Skeletal muscle tissue (tissue), 4 donors: ENCODE results near the gene IL1RAPL1. TPM values are rescaled to one million over a fixed set of nuclear protein-coding genes. Genes with fewer than 3 reads are reported as not detected.

Source experiments
- H3K27ac ChIP-seq: one replicate; pipeline ENCODE4 v1.7.0; 2013; ENCODE audit warnings: mild to moderate bottlenecking, low read depth, low read length, inconsistent platforms
- H3K27me3 ChIP-seq, 3 donors: one replicate each; pipeline ENCODE4 v1.7.0; 2013; ENCODE audit warnings: low read length in 3 of 3; ENCODE audit not compliant: control insufficient read depth in 3 of 3, insufficient read depth in 3 of 3
- H3K36me3 ChIP-seq, 3 donors: one replicate each; pipeline ENCODE4 v1.7.0; 2013; ENCODE audit warnings: low read length in 3 of 3; ENCODE audit not compliant: control insufficient read depth in 3 of 3, insufficient read depth in 3 of 3
- H3K4me1 ChIP-seq, 3 donors: one replicate each; pipeline ENCODE4 v1.7.0; 2013; ENCODE audit warnings: low read length in 3 of 3, mild to moderate bottlenecking in 3 of 3; ENCODE audit not compliant: control insufficient read depth in 3 of 3, insufficient read depth in 3 of 3
- H3K4me3 ChIP-seq, 3 donors: one replicate each; pipeline ENCODE4 v1.7.0; 2013; ENCODE audit warnings: low read length in 3 of 3
- H3K9ac ChIP-seq, 3 donors: one replicate each; pipeline ENCODE4 v1.7.0; 2013; ENCODE audit warnings: low read length in 3 of 3, mild to moderate bottlenecking in 3 of 3, moderate library complexity in 2 of 3, low read depth in 1 of 3
- H3K9me3 ChIP-seq, 3 donors: one replicate each; pipeline ENCODE4 v1.7.0; 2013; ENCODE audit warnings: low read length in 3 of 3; ENCODE audit not compliant: control insufficient read depth in 3 of 3
- total RNA-seq: library from RNA; depleted of rRNA; stranded (reverse); fragments of >200 nt; gene quantifications from one replicate; pipeline ENCODE4 v1.2.3, GENCODE V29; 2014
- donor health status: Osteomylitis.

IL1RAPL1 gene
- total RNA-seq, 1 donor from 2014 or later, result 3.7 TPM

DNA sequence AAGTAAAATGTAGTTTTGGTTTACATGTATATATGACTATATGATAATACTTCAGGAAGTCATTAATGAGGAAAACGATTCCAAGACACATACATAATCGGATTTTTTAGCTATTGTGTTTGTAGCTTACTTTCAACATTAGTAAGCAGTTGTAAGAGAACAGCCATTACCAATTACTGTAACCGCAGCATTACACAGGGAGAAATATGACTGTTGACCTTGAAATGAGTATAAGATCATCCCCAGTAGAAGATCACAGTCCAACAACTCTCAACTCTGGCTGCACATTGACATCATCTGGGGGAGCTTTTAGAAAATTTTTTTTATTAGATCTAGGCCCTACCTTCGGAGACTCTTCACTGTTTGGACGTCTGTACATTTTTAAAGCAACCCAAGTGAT is 866.1 kb downstream of the IL1RAPL1 start:
- Histone ChIP-seq H3K27ac (no peak overlapping the region), H3K27me3 (no peaks in the 10 kb centered on the region), H3K4me1 (no peaks in the 10 kb centered on the region), H3K4me3 (no peak overlapping the region), H3K9ac (no peak overlapping the region), H3K36me3 (no peaks in the 10 kb centered on the region), H3K9me3 (no peaks in the 10 kb centered on the region)

DNA sequence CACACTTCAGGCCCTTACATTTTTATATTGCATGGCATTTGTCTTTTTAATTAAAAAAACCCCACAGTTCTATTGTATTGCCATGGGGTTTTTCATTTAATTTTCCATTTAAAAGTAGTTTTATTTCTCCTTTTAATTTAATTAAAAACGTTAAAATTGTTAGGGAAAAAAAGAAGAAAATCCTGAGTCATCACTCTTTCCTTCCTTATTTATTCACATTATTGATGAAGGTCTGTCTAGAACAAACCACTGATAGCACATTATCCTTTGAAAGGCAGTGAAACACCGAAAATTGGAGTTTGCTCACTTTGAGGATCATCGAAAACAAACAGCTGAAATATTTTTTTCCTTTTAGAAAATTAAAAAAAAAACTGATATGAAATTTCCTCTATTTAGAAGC is 868.5 kb downstream of the IL1RAPL1 start:
- Histone ChIP-seq H3K4me3 (no peak overlapping the region), H3K4me1 (no peaks in the 10 kb centered on the region), H3K36me3 (no peaks in the 10 kb centered on the region), H3K27me3 (no peaks in the 10 kb centered on the region), H3K9ac (no peak overlapping the region), H3K9me3 (no peaks in the 10 kb centered on the region), H3K27ac (no peak overlapping the region)

DNA sequence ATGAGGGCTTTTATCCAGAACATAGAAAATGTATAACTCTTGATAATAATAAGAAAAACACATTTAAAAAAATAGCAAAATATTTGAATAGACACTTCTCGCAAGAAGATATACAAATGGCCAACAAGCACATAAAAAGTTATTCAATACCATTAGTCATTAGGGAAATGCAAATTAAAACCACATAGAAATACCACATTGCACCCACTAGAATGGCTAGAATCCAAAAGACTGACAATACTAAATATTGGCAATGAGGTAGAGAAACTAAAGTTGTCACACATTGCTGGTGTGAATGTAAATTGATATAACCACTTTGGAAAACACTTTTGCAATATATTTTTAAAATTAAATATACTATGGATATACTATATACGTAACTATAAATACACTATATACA is 873.8 kb downstream of the IL1RAPL1 start:
- no peaks in the 10 kb centered on the region for H3K27me3 ChIP-seq
- H3K9ac ChIP-seq, result no peak overlapping the region
- H3K4me1 ChIP-seq, result no peaks in the 10 kb centered on the region
- no peaks in the 10 kb centered on the region for H3K36me3 ChIP-seq
- no peaks in the 10 kb centered on the region for H3K9me3 ChIP-seq
- H3K4me3 ChIP-seq, result no peak overlapping the region
- H3K27ac ChIP-seq, result no peak overlapping the region

DNA sequence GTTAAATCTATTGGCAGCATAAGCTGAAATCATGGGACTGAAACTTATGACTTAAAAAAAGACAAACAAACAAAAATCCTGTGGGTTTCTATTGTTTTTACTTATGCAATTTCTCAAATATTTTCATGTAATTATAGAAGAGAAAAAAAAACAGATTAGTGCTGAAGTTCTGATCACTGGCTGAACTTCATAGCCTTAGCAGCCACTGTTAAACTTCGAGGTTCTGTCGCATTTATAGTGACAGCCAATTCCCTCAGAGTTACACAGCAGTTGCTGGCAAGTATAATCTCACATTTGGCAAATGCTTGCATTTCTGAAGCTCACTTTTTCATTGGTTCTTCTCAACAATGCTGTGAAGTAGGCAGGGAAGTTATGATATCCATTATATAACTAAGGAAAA is 879.2 kb downstream of the IL1RAPL1 start:
- Histone ChIP-seq H3K36me3 (no peaks in the 10 kb centered on the region), H3K27ac (no peak overlapping the region), H3K4me1 (no peaks in the 10 kb centered on the region), H3K4me3 (no peak overlapping the region), H3K27me3 (no peaks in the 10 kb centered on the region), H3K9ac (no peak overlapping the region), H3K9me3 (no peaks in the 10 kb centered on the region)

- H3K9ac ChIP-seq, result no peak overlapping the region
- no peak overlapping the region for H3K27ac ChIP-seq
- H3K9me3 ChIP-seq, result no peaks in the 10 kb centered on the region
- H3K27me3 ChIP-seq, result no peaks in the 10 kb centered on the region
- no peaks in the 10 kb centered on the region for H3K4me1 ChIP-seq
- no peaks in the 10 kb centered on the region for H3K36me3 ChIP-seq
- no peak overlapping the region for H3K4me3 ChIP-seq
These were observed 881.8 kb downstream of the IL1RAPL1 start for GRCh38 chrX:29468911-29469494.

GRCh38 chrX:29470030-29470429 is 882.8 kb downstream of the IL1RAPL1 start:
- Histone ChIP-seq H3K27me3 (no peaks in the 10 kb centered on the region), H3K4me3 (no peak overlapping the region), H3K27ac (no peak overlapping the region), H3K9me3 (no peaks in the 10 kb centered on the region), H3K4me1 (no peaks in the 10 kb centered on the region), H3K36me3 (no peaks in the 10 kb centered on the region), H3K9ac (no peak overlapping the region)

DNA sequence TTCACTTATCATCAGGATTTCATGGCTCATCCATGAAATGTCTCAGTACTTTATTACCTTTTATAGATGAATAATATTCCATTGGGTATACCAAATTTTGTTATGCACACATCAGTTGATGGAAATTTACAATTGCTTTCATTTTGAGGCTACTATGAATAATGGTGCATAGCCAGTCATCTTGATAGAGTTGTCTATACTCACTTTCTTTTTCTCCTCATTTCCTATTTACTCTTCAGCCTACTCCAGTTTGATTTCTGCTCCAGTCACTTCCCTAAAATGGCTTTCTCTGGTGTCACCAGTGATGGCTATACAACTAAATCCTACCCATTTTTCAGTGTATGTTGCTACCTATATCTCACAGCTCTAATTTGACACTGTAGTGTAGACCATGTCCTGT is 884.6 kb downstream of the IL1RAPL1 start:
- Histone ChIP-seq H3K9me3 (no peaks in the 10 kb centered on the region), H3K27ac (no peak overlapping the region), H3K27me3 (no peaks in the 10 kb centered on the region), H3K9ac (no peak overlapping the region), H3K4me1 (no peaks in the 10 kb centered on the region), H3K4me3 (no peak overlapping the region), H3K36me3 (no peaks in the 10 kb centered on the region)

- no peak overlapping the region for H3K4me3 ChIP-seq
- H3K4me1 ChIP-seq, result no peaks in the 10 kb centered on the region
- no peaks in the 10 kb centered on the region for H3K36me3 ChIP-seq
- no peaks in the 10 kb centered on the region for H3K9me3 ChIP-seq
- no peak overlapping the region for H3K27ac ChIP-seq
- no peak overlapping the region for H3K9ac ChIP-seq
- no peaks in the 10 kb centered on the region for H3K27me3 ChIP-seq
These were observed 890.6 kb downstream of the IL1RAPL1 start for GRCh38 chrX:29477878-29478277.

DNA sequence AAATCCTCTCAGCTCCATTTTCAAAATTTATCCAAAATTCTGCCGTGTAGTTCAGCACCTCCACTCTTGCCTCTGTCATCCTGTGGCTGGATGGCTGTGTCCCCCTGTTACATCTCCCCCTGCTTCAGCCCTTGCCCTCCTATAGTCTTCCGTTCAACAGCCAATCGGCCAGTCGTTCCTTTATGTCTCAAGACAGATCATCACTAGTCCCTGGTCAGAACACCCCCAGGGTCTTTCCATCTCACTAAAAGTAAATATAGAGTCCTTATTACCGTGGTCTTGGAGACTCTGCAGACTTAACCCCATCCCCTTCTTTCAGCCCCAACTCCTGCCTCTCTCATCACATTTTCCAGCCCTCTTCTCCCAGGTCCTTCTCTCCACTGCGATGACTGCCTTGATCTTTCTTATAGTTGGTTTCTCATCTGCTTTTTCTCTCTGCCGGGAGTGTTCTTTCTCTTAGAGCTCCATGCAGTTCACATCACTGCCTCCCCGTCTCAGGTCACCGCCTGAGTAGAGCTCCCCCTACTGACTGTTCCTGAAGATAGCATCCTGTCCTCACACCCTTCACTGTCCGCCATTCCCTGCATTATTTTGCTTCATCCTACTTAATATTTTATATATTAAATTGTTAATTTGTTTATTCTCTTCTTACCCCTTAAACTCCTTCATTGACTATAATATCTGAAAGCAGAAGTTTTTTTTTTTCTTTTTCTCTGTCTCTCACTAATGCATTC is 891.3 kb downstream of the IL1RAPL1 start:
- H3K4me3 ChIP-seq, result no peak overlapping the region
- H3K36me3 ChIP-seq, result no peaks in the 10 kb centered on the region
- no peaks in the 10 kb centered on the region for H3K9me3 ChIP-seq
- H3K9ac ChIP-seq, result no peak overlapping the region
- no peaks in the 10 kb centered on the region for H3K27me3 ChIP-seq
- no peaks in the 10 kb centered on the region for H3K4me1 ChIP-seq
- H3K27ac ChIP-seq, result no peak overlapping the region

GRCh38 chrX:29487214-29487613 is 900.0 kb downstream of the IL1RAPL1 start:
- Histone ChIP-seq H3K27ac (no peak overlapping the region), H3K9me3 (no peaks in the 10 kb centered on the region), H3K27me3 (no peaks in the 10 kb centered on the region), H3K9ac (no peak overlapping the region), H3K4me1 (no peaks in the 10 kb centered on the region), H3K36me3 (no peaks in the 10 kb centered on the region), H3K4me3 (no peak overlapping the region)
